ENCODE data around the gene RHCG. TPM values are rescaled to one million over a fixed set of nuclear protein-coding genes. Genes with fewer than 3 reads are reported as not detected.

RHCG gene
- total and polyA plus RNA-seq, 7 donors, result 0.30 to 0.66 (median 0.43) TPM; not detected in 3

DNA sequence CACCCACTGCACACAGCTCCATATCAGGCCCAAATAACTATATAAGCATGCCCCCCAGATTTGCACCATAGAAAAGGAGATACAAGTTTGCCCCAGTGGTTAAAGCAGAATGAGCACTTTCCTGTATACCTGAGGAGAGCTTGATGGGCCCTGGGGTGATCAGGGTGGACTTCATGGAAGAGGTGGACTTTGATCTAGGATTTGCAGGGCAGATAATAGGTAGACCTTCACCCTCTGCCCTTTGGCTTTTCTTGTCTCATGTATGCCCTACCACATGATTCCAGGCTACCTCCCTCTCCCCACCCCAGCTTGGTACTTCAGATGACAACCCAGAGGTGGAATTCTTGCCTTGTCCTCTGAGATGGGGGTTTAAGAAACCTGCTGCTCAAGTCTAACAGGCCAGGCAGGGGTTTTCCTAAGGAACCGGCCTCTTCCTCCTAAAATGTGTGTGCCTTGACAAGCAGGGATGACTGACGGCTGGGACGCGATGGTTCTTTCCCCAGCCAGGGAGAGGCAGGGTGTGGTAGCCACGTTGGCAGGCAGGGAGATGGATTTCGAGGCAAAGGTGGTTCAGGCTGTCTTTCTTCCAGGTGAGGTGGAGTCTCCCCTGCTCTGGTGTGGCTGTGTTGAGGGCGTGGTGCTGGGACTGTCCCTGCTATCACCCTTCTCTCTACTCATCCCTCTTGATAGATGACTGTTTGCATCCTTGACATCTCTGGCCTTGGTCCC is 6.6 kb upstream of the RHCG start:
- peaks cover 0 to 30% (median 12%) of the 10 kb centered on the region in 3 donors for H3K27me3 ChIP-seq (ENCODE audit: insufficient read depth in 3 of 3, low read length in 2 of 3)
- intact Hi-C loops (cut with DNase I), result no loop called here
- WGBS, 3 donors, result 70 to 72% (median 71%) methylated on average over 7 of the region's 7 CpGs

DNA sequence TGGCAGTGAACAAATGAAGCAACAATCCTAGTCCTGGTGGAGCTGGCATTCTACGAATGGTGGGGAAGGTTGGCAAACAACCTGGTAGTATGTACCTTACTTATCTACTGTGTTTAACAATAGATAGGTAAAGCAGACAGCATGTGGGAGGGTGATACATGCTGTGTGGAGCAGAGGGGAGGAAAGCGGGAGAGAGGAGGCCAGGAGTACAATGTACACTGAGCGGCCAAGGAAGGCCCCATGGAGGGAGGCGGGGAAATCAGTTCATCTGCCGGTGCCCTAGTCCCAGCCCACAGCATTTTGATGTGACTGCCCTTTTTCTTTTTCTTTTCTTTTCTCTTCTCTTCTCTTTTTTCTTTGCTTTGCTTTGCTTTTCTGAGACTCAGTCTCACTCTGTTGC is 5.3 kb upstream of the RHCG start:
- H3K36me3 ChIP-seq (ENCODE audit: insufficient read depth in 1 of 2, low read depth in 1 of 2), result no peaks in the 10 kb centered on the region
- TF ChIP-seq, protein P1, sequence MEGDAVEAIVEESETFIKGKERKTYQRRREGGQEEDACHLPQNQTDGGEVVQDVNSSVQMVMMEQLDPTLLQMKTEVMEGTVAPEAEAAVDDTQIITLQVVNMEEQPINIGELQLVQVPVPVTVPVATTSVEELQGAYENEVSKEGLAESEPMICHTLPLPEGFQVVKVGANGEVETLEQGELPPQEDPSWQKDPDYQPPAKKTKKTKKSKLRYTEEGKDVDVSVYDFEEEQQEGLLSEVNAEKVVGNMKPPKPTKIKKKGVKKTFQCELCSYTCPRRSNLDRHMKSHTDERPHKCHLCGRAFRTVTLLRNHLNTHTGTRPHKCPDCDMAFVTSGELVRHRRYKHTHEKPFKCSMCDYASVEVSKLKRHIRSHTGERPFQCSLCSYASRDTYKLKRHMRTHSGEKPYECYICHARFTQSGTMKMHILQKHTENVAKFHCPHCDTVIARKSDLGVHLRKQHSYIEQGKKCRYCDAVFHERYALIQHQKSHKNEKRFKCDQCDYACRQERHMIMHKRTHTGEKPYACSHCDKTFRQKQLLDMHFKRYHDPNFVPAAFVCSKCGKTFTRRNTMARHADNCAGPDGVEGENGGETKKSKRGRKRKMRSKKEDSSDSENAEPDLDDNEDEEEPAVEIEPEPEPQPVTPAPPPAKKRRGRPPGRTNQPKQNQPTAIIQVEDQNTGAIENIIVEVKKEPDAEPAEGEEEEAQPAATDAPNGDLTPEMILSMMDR (IDR thresholded peaks at IDR 0.05), result no peak
- H3K9me3 ChIP-seq, result no peaks in the 10 kb centered on the region
- no peak overlapping the region for H3K4me3 ChIP-seq
- 89 to 96% (median 90%) methylated on average over 5 of the region's 5 CpGs for WGBS, 3 donors
- no peaks in the 10 kb centered on the region for H3K4me1 ChIP-seq
- peaks cover 0 to 42% (median 12%) of the 10 kb centered on the region in 3 donors for H3K27me3 ChIP-seq (ENCODE audit: insufficient read depth in 3 of 3, low read length in 2 of 3)
- intact Hi-C loops (cut with DNase I), result no loop called here
- no peak for ATAC-seq
- H3K27ac ChIP-seq, result no peak overlapping the region
- DNase-seq, result no peak

More for the DNA sequence above, 6.6 kb upstream of the RHCG start:
- H3K9me3 ChIP-seq, result no peaks in the 10 kb centered on the region
- H3K4me1 ChIP-seq, result no peaks in the 10 kb centered on the region
- DNase-seq, result no peak
- H3K27ac ChIP-seq, result no peak overlapping the region
- no peaks in the 10 kb centered on the region for H3K36me3 ChIP-seq (ENCODE audit: insufficient read depth in 1 of 2, low read depth in 1 of 2)
- TF ChIP-seq, protein P1 (IDR thresholded peaks at IDR 0.05), result no peak
- ATAC-seq, result no peak
- H3K4me3 ChIP-seq, result no peak overlapping the region

DNA sequence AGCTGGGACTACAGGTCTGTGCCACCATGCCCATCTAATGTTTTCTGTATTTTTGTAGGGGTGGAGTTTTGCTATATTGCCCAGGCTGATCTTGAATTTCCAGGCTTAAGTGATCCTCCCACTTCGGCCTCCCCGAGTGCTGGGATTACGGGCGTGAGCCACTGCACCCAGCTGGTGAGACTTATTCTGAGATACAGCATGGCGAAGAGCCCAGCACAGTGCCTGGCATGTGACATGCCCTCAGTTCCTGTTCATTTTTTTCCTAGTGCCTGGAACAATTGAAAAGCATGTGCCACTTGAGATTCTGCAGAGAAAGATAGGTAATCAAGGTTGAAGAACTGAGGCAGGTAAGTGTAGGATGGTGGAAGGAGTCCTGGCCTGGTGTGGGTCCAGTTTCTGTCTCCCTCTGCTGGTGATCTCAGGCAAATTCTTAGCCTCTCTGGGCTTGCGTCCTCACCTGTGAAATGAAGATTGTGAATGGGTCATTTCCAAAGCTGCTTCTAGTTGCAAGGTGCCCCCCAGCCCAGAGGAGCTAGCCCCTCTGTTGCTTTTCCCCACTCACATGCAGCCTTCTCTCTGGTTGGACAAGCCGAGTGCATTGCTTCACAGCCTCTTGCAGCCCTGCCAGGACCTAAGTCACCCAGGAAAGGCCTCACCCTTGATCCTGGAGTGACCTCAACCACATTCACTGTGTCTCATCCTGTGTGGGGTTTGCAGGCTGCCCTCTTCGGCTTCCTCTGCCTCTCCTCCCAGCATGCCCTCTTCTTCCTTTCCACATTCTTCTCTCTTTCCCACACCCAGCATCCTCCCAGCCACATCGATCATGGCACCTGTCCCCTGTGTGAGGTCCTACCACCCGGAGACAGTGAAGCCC is 4.3 kb upstream of the RHCG start:
- Histone ChIP-seq H3K9me3 (no peaks in the 10 kb centered on the region), H3K27me3 (ENCODE audit: insufficient read depth in 3 of 3, low read length in 2 of 3) (peaks cover 0 to 52% (median 19%) of the 10 kb centered on the region in 3 donors), H3K4me3 (no peak overlapping the region), H3K36me3 (ENCODE audit: insufficient read depth in 1 of 2, low read depth in 1 of 2) (no peaks in the 10 kb centered on the region), H3K27ac (no peak overlapping the region), H3K4me1 (no peaks in the 10 kb centered on the region)
- intact Hi-C loops (cut with DNase I), result no loop called here
- DNase-seq (no peak), ATAC-seq (no peak)
- TF ChIP-seq, protein P1 (IDR thresholded peaks at IDR 0.05), result no peak
- 66 to 71% (median 68%) methylated on average over 10 of the region's 10 CpGs for WGBS, 3 donors

DNA sequence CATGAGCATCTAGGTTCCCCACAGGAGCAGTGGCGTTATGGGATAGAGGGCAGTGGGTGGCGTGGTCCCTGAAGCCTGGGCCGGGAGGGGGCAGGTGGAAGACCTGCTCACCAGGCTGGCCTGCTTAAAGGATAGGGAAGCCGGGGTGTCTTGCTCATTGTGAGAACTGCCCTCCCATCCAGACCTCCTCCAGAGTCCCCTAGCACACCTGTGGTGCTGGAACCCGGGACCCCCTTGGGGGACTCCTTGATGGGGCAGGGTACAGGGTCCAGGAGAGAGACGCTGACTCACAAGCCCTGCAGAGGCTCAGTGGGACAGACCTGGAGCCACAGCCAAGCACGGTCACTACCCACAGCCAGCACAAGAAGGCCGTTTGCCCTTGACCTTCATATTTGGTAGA is 2.8 kb upstream of the RHCG start:
- H3K27me3 ChIP-seq (ENCODE audit: insufficient read depth in 3 of 3, low read length in 2 of 3), result peaks cover 4 to 66% (median 19%) of the 10 kb centered on the region in 3 donors
- H3K4me1 ChIP-seq, result no peaks in the 10 kb centered on the region
- intact Hi-C loops (cut with DNase I), result no loop called here
- no peak overlapping the region for H3K4me3 ChIP-seq
- TF ChIP-seq, protein P1 (IDR thresholded peaks at IDR 0.05), result no peak
- no peaks in the 10 kb centered on the region for H3K9me3 ChIP-seq
- H3K27ac ChIP-seq, result no peak overlapping the region
- WGBS, 3 donors, result 73 to 77% (median 73%) methylated on average over 8 of the region's 8 CpGs
- ATAC-seq, result no peak
- no peak for DNase-seq
- no peaks in the 10 kb centered on the region for H3K36me3 ChIP-seq (ENCODE audit: insufficient read depth in 1 of 2, low read depth in 1 of 2)

Data from psoas muscle (tissue), 8 donors.